Measurements from ENCODE around the gene FAM13A. TPM values are rescaled to one million over a fixed set of nuclear protein-coding genes. Genes with fewer than 3 reads are reported as not detected.

FAM13A gene
- total and polyA plus RNA-seq, 2 of the 8 experiments (the other 6 are each of a cell fraction or from before 2014, with no cell fraction given) = 7.1 to 16.5 TPM

DNA sequence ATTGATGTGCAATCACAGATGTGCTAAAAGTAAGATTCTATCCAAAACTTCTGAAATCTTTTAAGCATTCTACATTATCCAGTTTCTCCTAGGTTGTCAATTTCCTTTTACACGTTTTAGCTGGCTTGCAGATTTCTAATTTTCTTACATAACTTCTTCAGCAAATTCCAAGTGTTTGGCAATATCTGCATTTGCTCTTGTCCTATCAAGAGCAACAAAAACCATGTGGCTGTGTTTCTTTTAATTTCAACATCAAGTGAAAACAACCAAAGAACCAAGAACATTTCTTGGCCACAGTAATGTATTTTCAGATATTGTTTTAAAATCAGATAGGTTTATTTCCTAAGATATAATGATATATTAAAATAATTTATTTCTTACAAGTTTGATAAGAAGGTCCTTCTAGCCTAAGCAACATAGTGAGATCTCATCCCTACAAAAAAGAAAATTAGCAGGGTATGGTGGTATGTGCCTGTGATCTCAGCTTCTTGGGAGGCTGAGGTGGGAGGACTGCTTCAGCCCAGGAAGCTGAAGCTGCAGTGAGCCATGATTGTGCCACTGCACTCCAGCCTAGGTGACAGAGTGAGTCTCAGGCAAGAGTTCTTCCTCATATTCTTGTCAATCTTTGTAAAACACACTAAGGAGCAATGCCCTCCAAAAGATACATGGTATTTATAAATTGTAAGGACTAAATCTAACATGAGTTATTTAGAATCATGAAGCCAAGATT, 228.0 kb downstream of the FAM13A start:
- Histone ChIP-seq H3K4me1 (replicated peaks in 1 of 4; ENCODE audit: control insufficient read depth in 3 of 4, insufficient read depth in 4 of 4, low read length in 3 of 4) (no peaks in the 10 kb centered on the region), H3K9me3 (ENCODE audit: insufficient read depth in 2 of 2, low read depth in 1 of 2, low read length in 1 of 2) (no peaks in the 10 kb centered on the region), H3K27ac (ENCODE audit: low read depth, low read length) (no peak overlapping the region), H3K56ac (replicated peaks; ENCODE audit: insufficient read length, low read depth, low read length) (no peak overlapping the region), H3K79me2 (ENCODE audit: control insufficient read depth in 1 of 2, insufficient read depth in 2 of 2, low read length in 2 of 2) (no peaks in the 10 kb centered on the region), H3K23ac (ENCODE audit: insufficient read length) (no peak overlapping the region), H3K9ac (replicated peaks in 1 of 4; ENCODE audit: extremely low read depth in 1 of 4, low read depth in 3 of 4, low read length in 3 of 4) (no peak overlapping the region), H2BK20ac (ENCODE audit: low read length) (no peak overlapping the region), H2AFZ (ENCODE audit: low read length) (no peak overlapping the region), H3K36me3 (ENCODE audit: control insufficient read depth in 2 of 4, insufficient read depth in 4 of 4, low read length in 3 of 4) (no peaks in the 10 kb centered on the region), H3K23me2 (ENCODE audit: low read depth, low read length) (no peaks in the 10 kb centered on the region), H4K20me1 (replicated peaks in 1 of 2; ENCODE audit: control insufficient read depth in 1 of 2, insufficient read depth in 2 of 2, low read length in 2 of 2) (peaks cover 0 to 2% of the 10 kb centered on the region in 2 experiments), H2BK120ac (replicated peaks; ENCODE audit: low read depth, low read length) (no peak overlapping the region), H2BK15ac (ENCODE audit: low read length) (no peak overlapping the region), H4K91ac (replicated peaks; ENCODE audit: insufficient read length, low read length) (no peak overlapping the region), H3K27me3 (replicated peaks in 1 of 4; ENCODE audit: control insufficient read depth in 3 of 4, extremely low read depth in 1 of 4, insufficient read depth in 3 of 4, low read length in 3 of 4) (no peaks in the 10 kb centered on the region), H4K8ac (ENCODE audit: extremely low read depth, insufficient read depth, low read length) (no peak overlapping the region), H3K18ac (ENCODE audit: extremely low read depth, low read length) (no peak overlapping the region), H3K79me1 (ENCODE audit: low read depth, low read length) (no peaks in the 10 kb centered on the region), H3K4me3 (ENCODE audit: extremely low read depth in 1 of 4, insufficient read depth in 2 of 4, low read depth in 3 of 4, low read length in 4 of 4) (no peak overlapping the region), H3K4ac (replicated peaks; ENCODE audit: insufficient read length, low read depth, low read length) (no peak overlapping the region), H4K5ac (ENCODE audit: insufficient read length, low read depth, low read length) (no peak overlapping the region), H3K4me2 (ENCODE audit: insufficient read depth in 1 of 2, low read depth in 2 of 2, low read length in 2 of 2) (no peak overlapping the region), H3K14ac (ENCODE audit: insufficient read length) (no peak overlapping the region), H2BK5ac (ENCODE audit: low read depth, low read length) (no peak overlapping the region), H2AK5ac (ENCODE audit: low read depth, low read length) (no peak overlapping the region), H2BK12ac (ENCODE audit: low read depth, low read length) (no peak overlapping the region)
- 83% methylated on average over 1 of the region's 1 CpG; no CpG with 5 or more reads in 1 of the 2 experiments for WGBS, 2 experiments (ENCODE audit: extremely low coverage in 1 of 2, insufficient coverage in 1 of 2, insufficient read length in 1 of 2, insufficient replicate concordance in 2 of 2, low coverage in 1 of 2, low lambda C conversion rate in 2 of 2, missing lambda C conversion rate in 1 of 2)
- FAIRE-seq (no peak), DNase-seq (ENCODE audit: low read depth in 1 of 2, low spot score in 2 of 2) (no peak)
- CTCF ChIA-PET (ENCODE audit: partially characterized antibody) = interaction anchor here (0.9 to 1.2 kb wide), 2 partner anchors 80 to 122 kb away, joined by 3 to 6 read pairs; no protein-coding TSS in a partner anchor
- POLR2A ChIA-PET (ENCODE audit: partially characterized antibody) = no interaction called here
- TF ChIP-seq CEBPB (IDR thresholded peaks at IDR 0.05; ENCODE audit: low read depth, low read length) (no peak), RXRA (IDR thresholded peaks at IDR 0.05; ENCODE audit: insufficient read depth, low read depth, low read length) (no peak), JUND (IDR thresholded peaks at IDR 0.05; ENCODE audit: low read length) (no peak), CHD1 (IDR thresholded peaks at IDR 0.05; ENCODE audit: low read depth, low read length) (no peak), CBX8 (IDR thresholded peaks at IDR 0.05; ENCODE audit: borderline replicate concordance, low read depth, low read length) (no peak), RNF2 (IDR thresholded peaks at IDR 0.05; ENCODE audit: borderline replicate concordance, low read depth, low read length, missing control alignments, poor library complexity, severe bottlenecking) (no peak), EP300 (IDR thresholded peaks at IDR 0.05; ENCODE audit: borderline replicate concordance in 1 of 2, low read depth in 2 of 2, low read length in 2 of 2) (no peak), PHF8 (conservative IDR thresholded peaks at IDR 0.05; ENCODE audit: low read depth, low read length) (no peak), KDM1A (IDR thresholded peaks at IDR 0.05; ENCODE audit: borderline replicate concordance, low read length) (no peak), SP2 (IDR thresholded peaks at IDR 0.05; ENCODE audit: low read length) (no peak), ASH2L (IDR thresholded peaks at IDR 0.05; ENCODE audit: low read length) (no peak), POLR2AphosphoS5 (IDR thresholded peaks at IDR 0.05; ENCODE audit: low read depth, low read length) (no peak)
- TF ChIP-seq, protein P1, sequence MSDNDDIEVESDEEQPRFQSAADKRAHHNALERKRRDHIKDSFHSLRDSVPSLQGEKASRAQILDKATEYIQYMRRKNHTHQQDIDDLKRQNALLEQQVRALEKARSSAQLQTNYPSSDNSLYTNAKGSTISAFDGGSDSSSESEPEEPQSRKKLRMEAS (IDR thresholded peaks at IDR 0.05) = no peak

Data from H1 (cell line).